GM12801 (cell line): ENCODE measurements around the gene GALNT7.

Experiments used
- TF ChIP-seq, protein P1 (sequence below): IDR thresholded peaks from one replicate; pipeline ENCODE4 v1.5.1; 2011; ENCODE audit warnings: control low read depth; ENCODE audit not compliant: insufficient read length; ENCODE audit errors: extremely low read depth

GALNT7 gene

GRCh38 chr4:173134426-173134825, 34.2 kb upstream of the GALNT7 start:
- TF ChIP-seq, protein P1, sequence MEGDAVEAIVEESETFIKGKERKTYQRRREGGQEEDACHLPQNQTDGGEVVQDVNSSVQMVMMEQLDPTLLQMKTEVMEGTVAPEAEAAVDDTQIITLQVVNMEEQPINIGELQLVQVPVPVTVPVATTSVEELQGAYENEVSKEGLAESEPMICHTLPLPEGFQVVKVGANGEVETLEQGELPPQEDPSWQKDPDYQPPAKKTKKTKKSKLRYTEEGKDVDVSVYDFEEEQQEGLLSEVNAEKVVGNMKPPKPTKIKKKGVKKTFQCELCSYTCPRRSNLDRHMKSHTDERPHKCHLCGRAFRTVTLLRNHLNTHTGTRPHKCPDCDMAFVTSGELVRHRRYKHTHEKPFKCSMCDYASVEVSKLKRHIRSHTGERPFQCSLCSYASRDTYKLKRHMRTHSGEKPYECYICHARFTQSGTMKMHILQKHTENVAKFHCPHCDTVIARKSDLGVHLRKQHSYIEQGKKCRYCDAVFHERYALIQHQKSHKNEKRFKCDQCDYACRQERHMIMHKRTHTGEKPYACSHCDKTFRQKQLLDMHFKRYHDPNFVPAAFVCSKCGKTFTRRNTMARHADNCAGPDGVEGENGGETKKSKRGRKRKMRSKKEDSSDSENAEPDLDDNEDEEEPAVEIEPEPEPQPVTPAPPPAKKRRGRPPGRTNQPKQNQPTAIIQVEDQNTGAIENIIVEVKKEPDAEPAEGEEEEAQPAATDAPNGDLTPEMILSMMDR = no peak

- TF ChIP-seq, protein P1 = no peak
These were observed 33.3 kb upstream of the GALNT7 start for GRCh38 chr4:173135241-173135847.

- TF ChIP-seq, protein P1 = no peak
These were observed 30.0 kb upstream of the GALNT7 start for GRCh38 chr4:173138624-173139023.

- TF ChIP-seq, protein P1 = no peak
These were observed 29.1 kb upstream of the GALNT7 start for GRCh38 chr4:173139561-173139960.

DNA sequence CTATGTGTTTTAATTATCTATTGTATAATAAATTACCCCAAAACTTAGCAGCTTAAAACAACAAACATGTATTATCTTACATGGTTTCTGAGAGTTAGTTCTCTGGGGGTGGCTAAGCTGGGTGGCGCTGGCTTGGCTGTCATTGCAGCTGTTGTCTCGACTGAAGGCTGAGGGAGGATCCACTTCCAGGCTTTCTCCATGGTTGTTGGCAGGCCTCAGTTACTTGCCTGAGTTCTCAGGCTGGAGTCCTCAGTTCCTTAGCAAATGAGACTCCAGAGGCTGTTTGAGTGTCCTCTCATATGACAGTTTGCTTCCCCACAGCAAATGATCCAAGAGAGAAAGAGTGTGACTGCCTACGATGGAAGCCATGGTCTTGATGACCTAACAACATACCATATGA, 23.5 kb upstream of the GALNT7 start:
- TF ChIP-seq, protein P1 = no peak

DNA sequence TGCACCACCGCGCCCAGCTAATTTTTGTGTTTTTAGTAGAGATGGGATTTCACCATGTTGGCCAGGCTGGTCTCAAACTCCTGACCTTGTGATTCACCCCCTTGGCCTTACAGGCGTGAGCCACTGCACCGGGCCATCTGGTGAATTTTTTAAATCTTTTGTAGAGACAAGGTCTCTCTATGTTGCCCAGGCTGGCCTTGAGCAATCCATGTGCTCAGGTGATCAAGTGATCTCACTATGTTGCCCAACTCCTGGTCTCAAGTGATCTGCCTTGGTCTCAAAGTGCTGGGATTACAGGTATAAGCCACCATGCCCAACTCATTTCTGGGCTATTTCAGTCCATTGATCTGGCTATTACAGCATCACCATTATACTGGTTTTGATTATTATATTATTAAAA, 22.2 kb upstream of the GALNT7 start:
- TF ChIP-seq, protein P1 = no peak

GRCh38 chr4:173151496-173151895, 17.1 kb upstream of the GALNT7 start:
- TF ChIP-seq, protein P1 = no peak
